DOHH2 (cell line): ENCODE results near the gene GRB10.

Source experiments
- EZH2phosphoT487 ChIP-seq: fragments of 200-600 bp; sonication (generic); IDR thresholded peaks from 2 replicates; pipeline ENCODE4 v1.6.1; 2017; ENCODE audit warnings: borderline replicate concordance, mild to moderate bottlenecking, antibody characterized with exemption, low read length, moderate library complexity, mixed read lengths
- TF ChIP-seq, protein P1 (sequence below): fragments of 200-600 bp; sonication (generic); IDR thresholded peaks from one replicate; pipeline ENCODE4 v1.5.1; 2014; ENCODE audit warnings: antibody characterized with exemption, mild to moderate bottlenecking, low read depth, low read length; ENCODE audit not compliant: poor library complexity, severe bottlenecking

DNA sequence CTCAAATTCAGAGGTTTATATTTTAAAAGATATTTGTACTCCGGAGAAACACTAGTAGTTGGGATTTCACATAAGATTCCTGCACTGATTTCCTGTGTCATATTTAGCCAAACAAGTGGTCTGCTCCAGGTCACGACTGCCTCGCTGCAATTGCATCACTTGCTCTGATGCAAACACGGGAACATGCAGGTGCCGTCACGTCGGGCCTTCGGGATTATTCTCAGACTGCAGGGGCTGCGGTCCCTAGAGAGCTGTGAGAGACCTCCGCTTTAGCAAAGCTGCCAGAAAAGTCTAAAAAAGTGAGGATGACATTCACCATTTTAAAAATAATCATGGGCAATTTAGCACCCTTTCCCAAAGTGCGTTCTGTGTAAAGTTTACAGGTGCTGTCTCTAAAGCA, 124.0 kb downstream of the GRB10 start:
- TF ChIP-seq, protein P1, sequence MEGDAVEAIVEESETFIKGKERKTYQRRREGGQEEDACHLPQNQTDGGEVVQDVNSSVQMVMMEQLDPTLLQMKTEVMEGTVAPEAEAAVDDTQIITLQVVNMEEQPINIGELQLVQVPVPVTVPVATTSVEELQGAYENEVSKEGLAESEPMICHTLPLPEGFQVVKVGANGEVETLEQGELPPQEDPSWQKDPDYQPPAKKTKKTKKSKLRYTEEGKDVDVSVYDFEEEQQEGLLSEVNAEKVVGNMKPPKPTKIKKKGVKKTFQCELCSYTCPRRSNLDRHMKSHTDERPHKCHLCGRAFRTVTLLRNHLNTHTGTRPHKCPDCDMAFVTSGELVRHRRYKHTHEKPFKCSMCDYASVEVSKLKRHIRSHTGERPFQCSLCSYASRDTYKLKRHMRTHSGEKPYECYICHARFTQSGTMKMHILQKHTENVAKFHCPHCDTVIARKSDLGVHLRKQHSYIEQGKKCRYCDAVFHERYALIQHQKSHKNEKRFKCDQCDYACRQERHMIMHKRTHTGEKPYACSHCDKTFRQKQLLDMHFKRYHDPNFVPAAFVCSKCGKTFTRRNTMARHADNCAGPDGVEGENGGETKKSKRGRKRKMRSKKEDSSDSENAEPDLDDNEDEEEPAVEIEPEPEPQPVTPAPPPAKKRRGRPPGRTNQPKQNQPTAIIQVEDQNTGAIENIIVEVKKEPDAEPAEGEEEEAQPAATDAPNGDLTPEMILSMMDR = no peak
- TF ChIP-seq EZH2phosphoT487 = 0 out of 2 replicates have a peak, but pooled peaks have one; percentile 69
